Endodermal cell (in vitro differentiated cells): Measurements from ENCODE around the gene RERE. TPM values are rescaled to one million over a fixed set of nuclear protein-coding genes. Genes with fewer than 3 reads are reported as not detected.
A peak's percentile ranks its signal among the peaks of the same experiment; 100 is the strongest.

Source experiments
- DNase-seq: peaks from one replicate; pipeline ENCODE4 v3.0.0-alpha.2; 2017
- H3K27ac ChIP-seq: 2 replicates; pipeline ENCODE4 v1.5.1; 2013; ENCODE audit warnings: mild to moderate bottlenecking, low read depth, low read length, moderate library complexity
- H3K27me3 ChIP-seq: 2 replicates; pipeline ENCODE4 v1.6.1; 2013; ENCODE audit warnings: mild to moderate bottlenecking, low read length, moderate library complexity; ENCODE audit not compliant: insufficient read depth, control insufficient read depth, poor library complexity, severe bottlenecking
- H3K36me3 ChIP-seq: 2 replicates; pipeline ENCODE4 v1.7.0; 2013; ENCODE audit warnings: mild to moderate bottlenecking, low read length, moderate library complexity; ENCODE audit not compliant: control insufficient read depth, insufficient read depth
- H3K4me1 ChIP-seq: one replicate; pipeline ENCODE4 v1.7.0; 2013; ENCODE audit warnings: low read length; ENCODE audit not compliant: control insufficient read depth, insufficient read depth
- H3K4me3 ChIP-seq: 2 replicates; pipeline ENCODE4 v1.5.1; 2013; ENCODE audit warnings: mild to moderate bottlenecking, low read length, moderate library complexity
- H3K9ac ChIP-seq: 2 replicates; pipeline ENCODE4 v1.6.1; 2013; ENCODE audit warnings: mild to moderate bottlenecking, low read length, moderate library complexity; ENCODE audit not compliant: poor library complexity, severe bottlenecking; ENCODE audit errors: extremely low read depth
- H3K9me3 ChIP-seq: 2 replicates; pipeline ENCODE4 v1.6.1; 2013; ENCODE audit warnings: mild to moderate bottlenecking, low read length, moderate library complexity; ENCODE audit not compliant: control insufficient read depth
- H3K27ac Mint-ChIP-seq: 2 replicates; pipeline ENCODE4 v1.8.0; 2020; ENCODE audit warnings: mixed read lengths
- H3K27me3 Mint-ChIP-seq: 2 replicates; pipeline ENCODE4 v1.8.0; 2021; ENCODE audit warnings: mild to moderate bottlenecking, mixed read lengths; ENCODE audit not compliant: insufficient read depth
- H3K36me3 Mint-ChIP-seq: 2 replicates; pipeline ENCODE4 v1.8.0; 2020; ENCODE audit warnings: low read depth, mixed read lengths
- H3K4me1 Mint-ChIP-seq: 2 replicates; pipeline ENCODE4 v1.8.0; 2020; ENCODE audit warnings: mixed read lengths
- H3K4me3 Mint-ChIP-seq: 2 replicates; pipeline ENCODE4 v1.8.0; 2020; ENCODE audit warnings: mild to moderate bottlenecking, moderate library complexity, mixed read lengths
- H3K9me3 Mint-ChIP-seq: 2 replicates; pipeline ENCODE4 v1.8.0; 2020; ENCODE audit warnings: mild to moderate bottlenecking, mixed read lengths
- CTCF ChIP-seq: fragments of 200-600 bp; sonication (generic); conservative IDR thresholded peaks from 2 replicates; pipeline ENCODE4 v1.5.0; 2021; ENCODE audit warnings: antibody characterized with exemption, mild to moderate bottlenecking
- WGBS, 2 experiments: methylation state at CpG; one replicate each; pipeline versions ENCODE4 v1.1.5 to v1.1.7; 2013; ENCODE audit warnings: missing lambda C conversion rate in 2 of 2, mixed read lengths in 1 of 2; ENCODE audit not compliant: insufficient coverage in 1 of 2, insufficient read length in 1 of 2; 5-methylcytosine and 5-hydroxymethylcytosine counted together
- total RNA-seq, 2 donors: library from RNA; stranded (reverse); fragmentation: NEBNext Ultra II Directional in 1 of 2; extraction: Animal tissue kit (Norgen Biotek cat#: 25700) in 1 of 2; gene quantifications; 2 replicates in 1 of 2; 3 replicates in 1 of 2; pipeline ENCODE4 v1.2.1, GENCODE V29; 2021

RERE gene
- total RNA-seq, 2 donors from 2014 or later, result 159 to 179 TPM

- no peaks in the 10 kb centered on the region for H3K9me3 ChIP-seq
- no peaks in the 10 kb centered on the region for H3K27me3 ChIP-seq
- Mint-ChIP-seq H3K27me3 (no peaks in the 10 kb centered on the region), H3K4me1 (peaks cover 28% of the 10 kb centered on the region), H3K9me3 (no peaks in the 10 kb centered on the region), H3K4me3 (no peak overlapping the region), H3K36me3 (peaks cover 34% of the 10 kb centered on the region), H3K27ac (peak overlapping the region; percentile 41)
- no peak overlapping the region for H3K9ac ChIP-seq
- WGBS, 2 experiments, result 93 to 96% methylated on average over 4 of the region's 4 CpGs
- peaks cover 4% of the 10 kb centered on the region for H3K4me1 ChIP-seq
- no peak overlapping the region for H3K27ac ChIP-seq
- no peak for DNase-seq
- H3K36me3 ChIP-seq, result peaks cover 38% of the 10 kb centered on the region
- no peak for TF ChIP-seq CTCF
- H3K4me3 ChIP-seq, result no peak overlapping the region
Measured at GRCh38 chr1:8580566-8580965, 236.9 kb downstream of the RERE start.

GRCh38 chr1:8578936-8579335 is 238.5 kb downstream of the RERE start:
- peaks cover 42% of the 10 kb centered on the region for H3K36me3 ChIP-seq
- Mint-ChIP-seq H3K27ac (no peak overlapping the region), H3K27me3 (no peaks in the 10 kb centered on the region), H3K9me3 (no peaks in the 10 kb centered on the region), H3K4me1 (peaks cover 28% of the 10 kb centered on the region), H3K4me3 (no peak overlapping the region), H3K36me3 (peaks cover 37% of the 10 kb centered on the region)
- no peak overlapping the region for H3K9ac ChIP-seq
- H3K4me3 ChIP-seq, result no peak overlapping the region
- WGBS, 2 experiments, result 91 to 94% methylated on average over 5 of the region's 5 CpGs
- TF ChIP-seq CTCF, result no peak
- peak overlapping the region; percentile 81 for H3K27ac ChIP-seq
- no peak for DNase-seq
- no peaks in the 10 kb centered on the region for H3K9me3 ChIP-seq
- no peaks in the 10 kb centered on the region for H3K27me3 ChIP-seq
- H3K4me1 ChIP-seq, result peaks cover 4% of the 10 kb centered on the region

GRCh38 chr1:8578132-8578877 is 239.1 kb downstream of the RERE start:
- Mint-ChIP-seq H3K4me1 (peaks cover 29% of the 10 kb centered on the region), H3K27ac (no peak overlapping the region), H3K27me3 (no peaks in the 10 kb centered on the region), H3K4me3 (no peak overlapping the region), H3K36me3 (peaks cover 37% of the 10 kb centered on the region), H3K9me3 (no peaks in the 10 kb centered on the region)
- Histone ChIP-seq H3K27ac (peak overlapping the region; percentile 81), H3K4me1 (peaks cover 2% of the 10 kb centered on the region), H3K27me3 (no peaks in the 10 kb centered on the region), H3K36me3 (peaks cover 42% of the 10 kb centered on the region), H3K4me3 (no peak overlapping the region), H3K9ac (no peak overlapping the region), H3K9me3 (no peaks in the 10 kb centered on the region)
- WGBS, 2 experiments, result 99 to 100% methylated on average over 1 to 2 of the region's 2 CpGs
- no peak for TF ChIP-seq CTCF
- no peak for DNase-seq
